Endodermal cell (in vitro differentiated cells): ENCODE measurements around the gene NAGLU. TPM values are rescaled to one million over a fixed set of nuclear protein-coding genes. Genes with fewer than 3 reads are reported as not detected.

Experiments used
- DNase-seq: peaks from one replicate; pipeline ENCODE4 v3.0.0-alpha.2; 2017
- H3K27ac ChIP-seq: 2 replicates; pipeline ENCODE4 v1.5.1; 2013; ENCODE audit warnings: mild to moderate bottlenecking, low read depth, low read length, moderate library complexity
- H3K27me3 ChIP-seq: 2 replicates; pipeline ENCODE4 v1.6.1; 2013; ENCODE audit warnings: mild to moderate bottlenecking, low read length, moderate library complexity; ENCODE audit not compliant: insufficient read depth, control insufficient read depth, poor library complexity, severe bottlenecking
- H3K36me3 ChIP-seq: 2 replicates; pipeline ENCODE4 v1.7.0; 2013; ENCODE audit warnings: mild to moderate bottlenecking, low read length, moderate library complexity; ENCODE audit not compliant: control insufficient read depth, insufficient read depth
- H3K4me1 ChIP-seq: one replicate; pipeline ENCODE4 v1.7.0; 2013; ENCODE audit warnings: low read length; ENCODE audit not compliant: control insufficient read depth, insufficient read depth
- H3K4me3 ChIP-seq: 2 replicates; pipeline ENCODE4 v1.5.1; 2013; ENCODE audit warnings: mild to moderate bottlenecking, low read length, moderate library complexity
- H3K9ac ChIP-seq: 2 replicates; pipeline ENCODE4 v1.6.1; 2013; ENCODE audit warnings: mild to moderate bottlenecking, low read length, moderate library complexity; ENCODE audit not compliant: poor library complexity, severe bottlenecking; ENCODE audit errors: extremely low read depth
- H3K9me3 ChIP-seq: 2 replicates; pipeline ENCODE4 v1.6.1; 2013; ENCODE audit warnings: mild to moderate bottlenecking, low read length, moderate library complexity; ENCODE audit not compliant: control insufficient read depth
- H3K27ac Mint-ChIP-seq: 2 replicates; pipeline ENCODE4 v1.8.0; 2020; ENCODE audit warnings: mixed read lengths
- H3K27me3 Mint-ChIP-seq: 2 replicates; pipeline ENCODE4 v1.8.0; 2021; ENCODE audit warnings: mild to moderate bottlenecking, mixed read lengths; ENCODE audit not compliant: insufficient read depth
- H3K36me3 Mint-ChIP-seq: 2 replicates; pipeline ENCODE4 v1.8.0; 2020; ENCODE audit warnings: low read depth, mixed read lengths
- H3K4me1 Mint-ChIP-seq: 2 replicates; pipeline ENCODE4 v1.8.0; 2020; ENCODE audit warnings: mixed read lengths
- H3K4me3 Mint-ChIP-seq: 2 replicates; pipeline ENCODE4 v1.8.0; 2020; ENCODE audit warnings: mild to moderate bottlenecking, moderate library complexity, mixed read lengths
- H3K9me3 Mint-ChIP-seq: 2 replicates; pipeline ENCODE4 v1.8.0; 2020; ENCODE audit warnings: mild to moderate bottlenecking, mixed read lengths
- WGBS, 2 experiments: methylation state at CpG; one replicate each; pipeline versions ENCODE4 v1.1.5 to v1.1.7; 2013; ENCODE audit warnings: missing lambda C conversion rate in 2 of 2, mixed read lengths in 1 of 2; ENCODE audit not compliant: insufficient coverage in 1 of 2, insufficient read length in 1 of 2; 5-methylcytosine and 5-hydroxymethylcytosine counted together
- total RNA-seq, 2 donors: library from RNA; stranded (reverse); fragmentation: NEBNext Ultra II Directional in 1 of 2; extraction: Animal tissue kit (Norgen Biotek cat#: 25700) in 1 of 2; gene quantifications; 2 replicates in 1 of 2; 3 replicates in 1 of 2; pipeline ENCODE4 v1.2.1, GENCODE V29; 2021
- TF ChIP-seq, protein P1 (sequence below): fragments of 200-600 bp; sonication (generic); conservative IDR thresholded peaks from 2 replicates; pipeline ENCODE4 v1.5.0; 2021; ENCODE audit warnings: antibody characterized with exemption, mild to moderate bottlenecking

Gene NAGLU
- total RNA-seq, 2 donors from 2014 or later: 29.1 to 31.5 TPM

DNA sequence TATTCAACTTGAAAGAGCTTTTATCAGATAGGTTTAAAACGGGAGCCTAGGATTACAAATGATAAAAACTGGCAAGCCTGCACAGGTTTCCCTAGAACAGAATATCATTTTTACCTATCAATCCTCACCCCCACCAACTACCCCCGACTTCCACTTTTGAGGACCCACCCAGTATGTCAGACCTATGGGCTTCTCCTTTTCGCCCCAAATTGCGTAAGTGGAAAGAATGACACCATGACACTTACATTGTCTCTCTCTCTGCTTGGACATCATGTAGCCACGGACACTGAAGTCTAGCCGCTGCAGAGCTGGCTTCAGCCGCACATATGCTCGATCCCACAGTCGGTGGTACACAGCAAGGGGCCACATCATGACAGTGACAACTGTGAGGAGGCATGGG, 48.8 kb downstream of the NAGLU start:
- no peaks in the 10 kb centered on the region for H3K9me3 ChIP-seq
- no peak overlapping the region for H3K27ac ChIP-seq
- H3K4me1 Mint-ChIP-seq: no peaks in the 10 kb centered on the region
- no peak for DNase-seq
- no peak overlapping the region for H3K9ac ChIP-seq
- no peaks in the 10 kb centered on the region for H3K4me1 ChIP-seq
- H3K27me3 ChIP-seq: no peaks in the 10 kb centered on the region
- H3K27me3 Mint-ChIP-seq: no peaks in the 10 kb centered on the region
- peaks cover 68% of the 10 kb centered on the region for H3K36me3 Mint-ChIP-seq
- TF ChIP-seq, protein P1, sequence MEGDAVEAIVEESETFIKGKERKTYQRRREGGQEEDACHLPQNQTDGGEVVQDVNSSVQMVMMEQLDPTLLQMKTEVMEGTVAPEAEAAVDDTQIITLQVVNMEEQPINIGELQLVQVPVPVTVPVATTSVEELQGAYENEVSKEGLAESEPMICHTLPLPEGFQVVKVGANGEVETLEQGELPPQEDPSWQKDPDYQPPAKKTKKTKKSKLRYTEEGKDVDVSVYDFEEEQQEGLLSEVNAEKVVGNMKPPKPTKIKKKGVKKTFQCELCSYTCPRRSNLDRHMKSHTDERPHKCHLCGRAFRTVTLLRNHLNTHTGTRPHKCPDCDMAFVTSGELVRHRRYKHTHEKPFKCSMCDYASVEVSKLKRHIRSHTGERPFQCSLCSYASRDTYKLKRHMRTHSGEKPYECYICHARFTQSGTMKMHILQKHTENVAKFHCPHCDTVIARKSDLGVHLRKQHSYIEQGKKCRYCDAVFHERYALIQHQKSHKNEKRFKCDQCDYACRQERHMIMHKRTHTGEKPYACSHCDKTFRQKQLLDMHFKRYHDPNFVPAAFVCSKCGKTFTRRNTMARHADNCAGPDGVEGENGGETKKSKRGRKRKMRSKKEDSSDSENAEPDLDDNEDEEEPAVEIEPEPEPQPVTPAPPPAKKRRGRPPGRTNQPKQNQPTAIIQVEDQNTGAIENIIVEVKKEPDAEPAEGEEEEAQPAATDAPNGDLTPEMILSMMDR: no peak
- no peak overlapping the region for H3K27ac Mint-ChIP-seq
- no peak overlapping the region for H3K4me3 ChIP-seq
- WGBS, 2 experiments: 90% methylated on average over 6 to 8 of the region's 9 CpGs
- peaks cover 81% of the 10 kb centered on the region for H3K36me3 ChIP-seq
- H3K4me3 Mint-ChIP-seq: no peak overlapping the region
- no peaks in the 10 kb centered on the region for H3K9me3 Mint-ChIP-seq

DNA sequence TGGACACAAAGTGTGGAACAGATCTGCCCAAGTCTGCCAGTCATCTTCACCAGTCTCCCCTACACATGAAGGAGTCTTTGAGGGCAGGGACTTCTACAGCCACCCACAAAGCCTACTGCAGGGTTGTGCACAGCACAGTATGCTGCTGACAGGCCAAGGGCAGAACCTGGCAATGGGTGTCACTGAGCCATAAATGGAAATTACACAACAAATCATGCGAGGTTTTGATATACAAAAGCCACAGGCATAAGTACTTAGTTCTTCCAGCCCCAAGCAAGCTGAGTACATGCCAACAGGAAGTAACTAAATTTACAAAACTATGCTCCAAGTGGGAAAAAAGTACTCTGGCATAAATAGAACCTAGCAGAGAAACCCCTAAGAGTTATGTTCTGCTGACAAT, 49.3 kb downstream of the NAGLU start:
- no peak overlapping the region for H3K4me3 Mint-ChIP-seq
- no peak overlapping the region for H3K27ac Mint-ChIP-seq
- no peaks in the 10 kb centered on the region for H3K4me1 Mint-ChIP-seq

DNA sequence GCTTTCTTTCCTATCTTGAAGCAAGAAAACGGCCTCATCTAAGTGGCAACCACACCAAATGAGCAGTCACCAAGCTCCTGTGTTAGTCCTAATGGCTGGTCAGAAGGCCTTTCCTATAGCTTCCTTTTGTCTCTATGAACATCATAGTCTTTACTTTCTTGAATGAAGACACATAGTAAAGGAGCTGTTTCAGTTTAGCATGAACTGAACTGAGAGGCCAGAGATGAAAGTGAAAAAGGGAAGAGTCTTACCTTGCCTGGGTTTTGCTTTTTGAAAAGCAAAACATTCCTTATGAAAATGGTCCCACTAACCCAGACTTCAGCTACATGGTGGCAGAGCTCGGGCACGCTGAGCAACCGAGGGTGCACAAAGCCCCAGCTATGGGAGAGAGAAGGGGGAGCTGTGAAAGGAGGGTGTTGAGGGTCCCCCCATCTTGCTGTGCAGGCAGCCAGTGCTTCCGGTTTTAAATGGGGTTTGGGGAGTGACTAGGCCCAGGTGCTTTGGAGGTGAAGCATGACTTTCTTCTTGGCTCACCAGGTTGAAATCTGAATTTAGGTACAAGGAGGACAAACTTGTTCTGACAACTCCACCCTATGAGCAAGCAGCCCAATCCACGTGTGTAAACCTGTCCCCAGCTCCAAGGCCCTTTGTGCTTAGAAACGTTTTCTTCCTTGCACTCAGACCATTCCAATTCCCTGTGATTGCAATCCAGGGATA, 50.6 kb downstream of the NAGLU start:
- H3K9ac ChIP-seq: no peak overlapping the region
- Mint-ChIP-seq H3K4me1 (no peaks in the 10 kb centered on the region), H3K9me3 (no peaks in the 10 kb centered on the region), H3K4me3 (no peak overlapping the region), H3K27ac (no peak overlapping the region), H3K36me3 (peaks cover 71% of the 10 kb centered on the region), H3K27me3 (no peaks in the 10 kb centered on the region)
- H3K27ac ChIP-seq: no peak overlapping the region
- H3K4me1 ChIP-seq: no peaks in the 10 kb centered on the region
- TF ChIP-seq, protein P1: no peak
- 81 to 92% methylated on average over 2 to 7 of the region's 7 CpGs for WGBS, 2 experiments
- no peaks in the 10 kb centered on the region for H3K9me3 ChIP-seq
- DNase-seq: no peak
- no peak overlapping the region for H3K4me3 ChIP-seq
- no peaks in the 10 kb centered on the region for H3K27me3 ChIP-seq
- peaks cover 86% of the 10 kb centered on the region for H3K36me3 ChIP-seq

More for the DNA sequence above, 49.3 kb downstream of the NAGLU start:
- Histone ChIP-seq H3K27ac (no peak overlapping the region), H3K9me3 (no peaks in the 10 kb centered on the region), H3K36me3 (peaks cover 81% of the 10 kb centered on the region), H3K4me3 (no peak overlapping the region), H3K27me3 (no peaks in the 10 kb centered on the region), H3K9ac (no peak overlapping the region), H3K4me1 (no peaks in the 10 kb centered on the region)
- Mint-ChIP-seq H3K27me3 (no peaks in the 10 kb centered on the region), H3K9me3 (no peaks in the 10 kb centered on the region), H3K36me3 (peaks cover 69% of the 10 kb centered on the region)
- TF ChIP-seq, protein P1: no peak
- 97% methylated on average over 1 of the region's 1 CpG; no CpG with 5 or more reads in 1 of the 2 experiments for WGBS, 2 experiments
- DNase-seq: no peak
